Progenitor cell of endocrine pancreas (in vitro differentiated cells): ENCODE measurements around the gene NCKAP5. TPM values are rescaled to one million over a fixed set of nuclear protein-coding genes. Genes with fewer than 3 reads are reported as not detected.

ENCODE experiments used
- DNase-seq: peaks from one replicate; pipeline ENCODE4 v3.0.0; 2021; ENCODE audit warnings: low spot score; ENCODE audit not compliant: unreplicated experiment
- H3K27ac Mint-ChIP-seq: 2 replicates; pipeline ENCODE4 v1.8.0; 2021; ENCODE audit warnings: mild to moderate bottlenecking, moderate library complexity, mixed read lengths
- H3K27me3 Mint-ChIP-seq: 2 replicates; pipeline ENCODE4 v1.8.0; 2021; ENCODE audit warnings: mixed read lengths
- H3K36me3 Mint-ChIP-seq: 2 replicates; pipeline ENCODE4 v1.8.0; 2022; ENCODE audit warnings: mixed read lengths; ENCODE audit not compliant: insufficient read depth
- H3K4me1 Mint-ChIP-seq: 2 replicates; pipeline ENCODE4 v1.8.0; 2021; ENCODE audit warnings: low read depth, mixed read lengths
- H3K4me3 Mint-ChIP-seq: 2 replicates; pipeline ENCODE4 v1.8.0; 2021; ENCODE audit warnings: low read depth, mild to moderate bottlenecking, moderate library complexity, mixed read lengths
- H3K9me3 Mint-ChIP-seq: 2 replicates; pipeline ENCODE4 v1.8.0; 2021; ENCODE audit warnings: low read depth, mixed read lengths
- total RNA-seq: library from RNA; stranded (reverse); gene quantifications from 2 replicates; pipeline ENCODE4 v1.2.1, GENCODE V29; 2021
- TF ChIP-seq, protein P1 (sequence below): fragments of 200-600 bp; sonication (generic); IDR thresholded peaks from one replicate; pipeline ENCODE4 v1.5.0; 2021; ENCODE audit warnings: antibody characterized with exemption, mild to moderate bottlenecking; ENCODE audit not compliant: unreplicated experiment

NCKAP5 gene
- total RNA-seq, 1 donor from 2014 or later: 1.7 TPM

DNA sequence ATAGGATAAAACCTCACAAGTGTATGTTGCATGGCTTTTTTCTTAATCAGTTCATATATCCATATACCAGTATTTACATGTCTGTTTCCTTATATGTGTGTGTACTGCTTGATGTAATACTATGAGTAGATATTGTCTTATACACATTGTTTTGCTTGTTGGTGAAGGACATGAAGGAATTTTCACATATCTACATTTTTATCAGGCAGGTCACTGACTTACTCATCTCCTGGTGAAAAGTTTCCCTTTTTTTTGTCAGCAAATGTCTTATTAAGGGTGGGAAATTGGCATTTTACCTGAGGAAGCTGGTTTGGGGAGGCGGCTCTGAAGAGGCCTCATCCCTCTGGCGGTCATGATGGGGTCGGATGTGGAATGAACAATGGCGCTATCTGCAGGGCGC, 836.8 kb downstream of the NCKAP5 start:
- Mint-ChIP-seq H3K4me1 (no peaks in the 10 kb centered on the region), H3K27ac (no peak overlapping the region), H3K9me3 (no peaks in the 10 kb centered on the region), H3K4me3 (no peak overlapping the region), H3K36me3 (no peaks in the 10 kb centered on the region), H3K27me3 (peaks cover 4% of the 10 kb centered on the region)
- DNase-seq: no peak
- TF ChIP-seq, protein P1, sequence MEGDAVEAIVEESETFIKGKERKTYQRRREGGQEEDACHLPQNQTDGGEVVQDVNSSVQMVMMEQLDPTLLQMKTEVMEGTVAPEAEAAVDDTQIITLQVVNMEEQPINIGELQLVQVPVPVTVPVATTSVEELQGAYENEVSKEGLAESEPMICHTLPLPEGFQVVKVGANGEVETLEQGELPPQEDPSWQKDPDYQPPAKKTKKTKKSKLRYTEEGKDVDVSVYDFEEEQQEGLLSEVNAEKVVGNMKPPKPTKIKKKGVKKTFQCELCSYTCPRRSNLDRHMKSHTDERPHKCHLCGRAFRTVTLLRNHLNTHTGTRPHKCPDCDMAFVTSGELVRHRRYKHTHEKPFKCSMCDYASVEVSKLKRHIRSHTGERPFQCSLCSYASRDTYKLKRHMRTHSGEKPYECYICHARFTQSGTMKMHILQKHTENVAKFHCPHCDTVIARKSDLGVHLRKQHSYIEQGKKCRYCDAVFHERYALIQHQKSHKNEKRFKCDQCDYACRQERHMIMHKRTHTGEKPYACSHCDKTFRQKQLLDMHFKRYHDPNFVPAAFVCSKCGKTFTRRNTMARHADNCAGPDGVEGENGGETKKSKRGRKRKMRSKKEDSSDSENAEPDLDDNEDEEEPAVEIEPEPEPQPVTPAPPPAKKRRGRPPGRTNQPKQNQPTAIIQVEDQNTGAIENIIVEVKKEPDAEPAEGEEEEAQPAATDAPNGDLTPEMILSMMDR: no peak

DNA sequence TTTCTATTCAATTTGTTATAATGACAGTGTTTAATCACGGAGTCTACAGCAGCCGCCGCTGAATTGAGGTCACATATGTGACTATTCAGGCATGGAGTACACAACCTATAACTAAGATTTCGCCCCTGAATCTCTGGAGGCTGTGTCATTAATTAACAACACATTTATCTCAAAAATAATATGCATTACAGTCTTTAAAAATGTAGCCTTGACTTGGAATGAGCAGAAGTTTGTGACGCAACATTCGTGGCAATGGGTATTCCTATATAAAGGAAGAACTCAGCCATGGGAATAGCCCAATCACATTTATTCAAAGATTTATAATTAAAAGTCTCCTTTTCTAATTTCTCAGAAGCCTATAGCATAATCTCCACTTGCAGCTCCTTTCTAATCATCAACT, 837.7 kb downstream of the NCKAP5 start:
- H3K36me3 Mint-ChIP-seq: no peaks in the 10 kb centered on the region
- no peak overlapping the region for H3K4me3 Mint-ChIP-seq
- TF ChIP-seq, protein P1: no peak
- no peaks in the 10 kb centered on the region for H3K4me1 Mint-ChIP-seq
- H3K9me3 Mint-ChIP-seq: no peaks in the 10 kb centered on the region
- H3K27me3 Mint-ChIP-seq: peaks cover 4% of the 10 kb centered on the region
- no peak for DNase-seq
- no peak overlapping the region for H3K27ac Mint-ChIP-seq

DNA sequence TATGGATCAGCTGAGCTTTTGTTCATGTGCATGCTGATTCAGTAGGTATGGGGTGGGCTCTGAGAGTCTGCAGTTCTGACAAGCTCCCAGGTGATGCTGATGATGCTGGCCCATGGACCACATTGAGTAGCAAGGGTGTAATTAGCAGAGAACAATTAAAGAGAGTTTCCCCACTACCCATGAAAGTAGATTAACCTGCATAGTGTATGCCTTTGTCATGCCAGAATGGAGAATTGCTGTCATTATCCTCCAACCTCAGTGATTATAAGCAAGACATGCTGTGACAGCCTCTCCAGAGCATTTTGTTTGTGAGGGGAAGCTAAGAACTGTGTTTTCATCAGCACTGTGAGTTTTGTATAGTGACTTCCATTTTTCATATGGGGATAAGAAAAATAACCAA, 838.7 kb downstream of the NCKAP5 start:
- Mint-ChIP-seq H3K4me3 (no peak overlapping the region), H3K4me1 (no peaks in the 10 kb centered on the region), H3K36me3 (no peaks in the 10 kb centered on the region), H3K27ac (no peak overlapping the region), H3K27me3 (peaks cover 4% of the 10 kb centered on the region), H3K9me3 (no peaks in the 10 kb centered on the region)
- DNase-seq: no peak
- TF ChIP-seq, protein P1: no peak

DNA sequence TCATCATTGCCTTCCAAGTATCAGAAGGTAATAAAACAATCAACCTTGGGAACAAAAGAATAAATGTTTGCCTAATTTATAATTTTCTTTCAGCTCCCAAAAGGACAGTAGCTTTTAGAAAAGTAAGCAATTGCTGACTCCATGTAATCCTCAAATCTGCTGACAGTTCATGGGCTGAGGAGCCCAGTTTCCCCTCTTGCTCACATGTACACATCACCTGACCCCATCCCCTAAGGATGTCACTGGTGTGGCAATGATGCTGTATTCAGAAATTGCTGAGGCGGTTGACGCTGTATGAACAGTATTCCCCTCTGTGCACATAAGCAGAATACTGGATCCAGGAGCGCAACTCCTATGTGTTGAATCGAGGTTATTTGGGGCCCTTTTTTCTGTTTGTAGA, 842.1 kb downstream of the NCKAP5 start:
- TF ChIP-seq, protein P1: no peak
- Mint-ChIP-seq H3K27ac (no peak overlapping the region), H3K4me1 (no peaks in the 10 kb centered on the region)

DNA sequence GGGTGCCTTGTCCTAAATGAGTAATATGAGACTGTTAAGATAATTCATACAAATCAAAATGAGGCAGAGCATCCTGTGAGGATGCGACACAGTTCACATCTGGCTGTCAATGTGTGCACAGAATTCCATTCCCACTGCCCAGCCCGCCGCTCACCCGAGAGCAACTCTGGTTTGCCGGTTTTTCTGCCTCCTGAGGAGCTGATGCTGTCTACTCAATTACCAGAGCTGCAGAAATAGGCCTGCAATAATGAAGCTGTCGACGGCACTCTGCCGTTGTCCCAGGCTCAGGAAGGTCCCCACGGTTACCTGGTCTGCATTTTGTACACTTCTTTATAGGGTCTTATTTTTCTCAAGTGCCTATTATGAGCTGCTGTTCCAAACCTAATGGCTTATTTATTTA, 842.5 kb downstream of the NCKAP5 start:
- Mint-ChIP-seq H3K36me3 (no peaks in the 10 kb centered on the region), H3K27ac (no peak overlapping the region), H3K27me3 (peaks cover 11% of the 10 kb centered on the region), H3K4me3 (no peak overlapping the region), H3K4me1 (no peaks in the 10 kb centered on the region), H3K9me3 (no peaks in the 10 kb centered on the region)
- TF ChIP-seq, protein P1: no peak
- DNase-seq: no peak

More for the DNA sequence above, 842.1 kb downstream of the NCKAP5 start:
- Mint-ChIP-seq H3K9me3 (no peaks in the 10 kb centered on the region), H3K27me3 (peaks cover 11% of the 10 kb centered on the region), H3K4me3 (no peak overlapping the region), H3K36me3 (no peaks in the 10 kb centered on the region)
- no peak for DNase-seq
